Measurements from ENCODE around the gene ARHGEF17.

Gene ARHGEF17

DNA sequence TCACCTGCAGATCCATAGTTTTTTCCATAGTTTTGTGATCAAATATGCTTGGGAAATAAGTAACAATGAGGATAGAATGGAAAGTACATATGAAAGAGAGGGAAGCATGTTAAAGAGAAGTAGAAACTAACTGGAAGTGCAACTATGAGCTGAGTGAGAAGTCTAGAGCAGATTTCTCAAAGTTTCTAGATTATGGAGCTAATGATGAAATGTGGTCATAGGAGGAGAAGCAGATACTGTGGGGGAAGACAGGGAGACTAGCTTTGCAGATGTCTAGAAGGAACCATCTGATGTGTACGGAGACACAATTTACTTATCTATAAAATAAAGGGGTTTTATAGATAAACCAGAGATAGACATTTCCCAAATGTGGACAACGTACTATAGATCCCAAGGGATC lies 105.2 kb downstream of the ARHGEF17 start:
- DNase-seq, result no peak

DNA sequence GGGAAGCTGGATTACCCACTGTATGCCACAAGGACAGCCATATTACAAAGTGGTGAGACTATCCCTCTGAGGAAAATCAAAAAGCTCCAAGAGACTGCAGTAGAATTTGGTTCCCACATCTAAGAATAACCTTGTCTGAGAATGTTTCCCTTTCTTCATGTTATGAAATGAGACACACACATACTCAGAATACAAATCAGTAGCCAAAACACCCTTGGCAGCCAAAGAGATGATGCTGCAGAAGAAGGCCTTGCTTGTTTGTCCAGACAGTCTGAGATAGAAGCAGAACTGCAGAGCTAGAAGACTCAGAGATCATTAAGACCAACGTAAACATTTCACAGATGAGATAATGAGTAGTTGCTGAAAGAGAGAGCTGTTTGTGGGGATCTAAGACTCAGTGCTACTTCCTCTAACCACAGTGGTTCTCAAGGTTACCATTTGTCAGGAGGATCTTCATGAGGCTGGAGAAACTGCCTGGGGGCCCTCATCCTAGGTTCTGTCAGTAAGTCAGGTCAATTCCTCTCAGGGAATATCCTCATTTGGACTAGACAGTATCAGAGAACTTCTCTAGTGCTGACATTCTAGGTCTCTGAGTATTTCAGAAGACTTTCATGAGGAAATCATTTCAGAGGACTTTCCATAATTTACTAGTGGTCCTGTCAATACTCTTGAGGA lies 107.0 kb downstream of the ARHGEF17 start:
- no peak for DNase-seq

DNA sequence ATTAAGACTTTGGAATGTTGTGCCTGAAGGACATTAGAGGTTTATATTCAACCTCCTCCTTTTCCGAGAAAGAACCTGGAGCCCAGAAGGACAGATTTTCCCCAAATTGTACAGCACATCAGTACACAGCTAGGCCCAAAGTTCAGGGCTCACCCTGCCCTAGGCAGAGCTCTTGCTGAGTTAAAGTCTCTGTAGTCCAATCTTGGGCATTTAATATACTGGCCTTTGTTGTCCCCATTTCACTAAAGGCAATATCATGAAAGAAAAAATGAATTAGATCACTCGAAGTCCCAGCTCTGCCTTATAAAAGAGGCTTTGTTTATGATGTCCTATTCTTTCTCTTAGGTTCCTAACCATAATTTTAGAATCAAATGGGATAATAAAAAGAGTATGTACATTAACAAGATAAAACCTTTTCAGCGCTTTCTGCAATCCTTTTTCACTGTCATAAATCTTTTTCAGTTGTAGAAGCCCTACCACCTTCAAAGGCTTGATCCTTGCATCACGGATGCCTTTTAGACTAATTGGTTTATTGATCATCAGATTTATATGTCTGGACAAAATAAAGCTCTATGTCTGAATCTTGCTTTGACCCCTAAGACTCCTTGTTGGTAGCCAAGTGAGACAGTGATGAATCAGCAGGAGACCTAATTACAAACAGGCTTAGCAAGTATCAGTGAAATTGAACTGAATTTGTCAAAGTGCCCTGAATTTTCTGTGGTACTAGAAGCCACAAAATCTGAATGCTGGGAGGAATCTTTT lies 108.0 kb downstream of the ARHGEF17 start:
- no peak for DNase-seq

DNA sequence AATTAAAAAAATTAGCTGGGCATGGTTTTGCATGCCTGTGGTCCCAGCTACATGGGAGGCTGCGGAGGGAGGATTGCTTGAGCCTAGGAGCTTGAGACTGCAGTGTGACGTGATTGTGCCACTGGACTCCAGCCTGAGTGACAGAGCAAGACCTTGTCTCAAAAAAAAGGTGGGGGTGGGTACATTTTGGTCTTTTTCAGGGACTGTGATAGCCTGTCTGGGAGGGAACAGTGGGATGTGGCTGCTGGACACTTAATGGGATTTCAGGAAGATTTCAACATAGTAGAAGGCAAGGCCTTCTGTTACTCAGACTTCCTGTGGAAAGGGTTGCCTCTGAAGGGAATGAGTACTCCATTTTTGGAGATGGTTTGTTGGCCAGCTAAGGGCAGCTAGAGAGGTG lies 108.7 kb downstream of the ARHGEF17 start:
- no peak for DNase-seq
